Cerebellar nuclear complex (tissue), 1 donor: Measurements from ENCODE around the gene TTLL11.

Experiments
- DNase-seq, 2 experiments: peaks; one replicate each; lab custom pipeline; 2025; lab: John Stamatoyannopoulos, UW

The TTLL11 gene

GRCh38 chr9:122051351-122052321 is 41.5 kb downstream of the TTLL11 start:
- DNase-seq = no peak

GRCh38 chr9:122050167-122050566 is 42.9 kb downstream of the TTLL11 start:
- no peak for DNase-seq

GRCh38 chr9:122042056-122042455 is 51.1 kb downstream of the TTLL11 start:
- no peak for DNase-seq

DNA sequence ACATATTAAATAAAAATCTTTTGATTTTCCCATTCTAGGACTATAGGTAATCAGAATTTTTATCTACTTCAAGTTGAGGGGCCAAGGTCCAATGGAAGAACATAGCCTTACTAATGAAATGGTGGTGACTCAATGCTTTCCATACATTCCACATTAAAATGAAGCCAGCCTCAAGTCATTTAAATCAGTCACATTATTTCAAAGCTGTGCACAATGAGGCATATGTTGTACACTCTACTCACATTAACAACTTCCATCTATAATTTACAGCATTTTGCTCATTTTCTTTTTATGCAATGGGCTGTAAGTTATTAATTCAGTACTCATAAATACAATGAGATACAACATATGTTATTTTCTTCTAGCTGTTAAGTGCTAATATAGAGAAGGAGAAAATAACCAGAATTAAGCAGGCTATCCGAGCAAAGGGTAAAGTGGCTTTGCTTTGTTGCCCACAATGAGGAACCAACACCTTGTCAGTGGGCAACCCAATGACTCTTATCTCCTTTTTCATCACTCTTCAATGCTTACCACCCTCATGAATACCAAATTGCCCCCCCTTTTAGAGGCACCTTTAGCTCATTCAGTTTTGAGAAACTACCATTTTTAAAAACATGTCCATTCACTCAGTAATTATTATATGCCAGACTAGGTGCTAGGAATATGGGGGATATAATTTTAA is 52.4 kb downstream of the TTLL11 start:
- no peak for DNase-seq

GRCh38 chr9:122039234-122039633 is 53.9 kb downstream of the TTLL11 start:
- no peak for DNase-seq

DNA sequence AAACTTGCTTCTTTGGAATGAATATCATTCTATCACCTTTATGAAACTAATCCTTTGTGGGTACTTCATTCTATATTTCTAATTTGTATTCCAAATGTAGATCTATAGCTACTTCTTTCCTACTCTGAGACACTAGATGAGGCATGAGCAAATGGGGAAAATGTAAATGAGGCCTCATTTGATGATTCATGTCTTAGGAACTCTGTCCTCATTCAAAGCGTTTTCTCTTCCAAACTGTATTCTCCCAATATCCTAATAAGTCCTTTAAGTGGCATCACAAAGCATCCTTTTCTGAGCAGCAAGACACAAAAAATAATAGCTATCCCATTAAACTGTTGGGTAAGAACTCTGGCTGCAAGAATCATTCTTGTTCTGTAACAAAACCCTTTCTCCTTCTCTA is 56.1 kb downstream of the TTLL11 start:
- no peak for DNase-seq

DNA sequence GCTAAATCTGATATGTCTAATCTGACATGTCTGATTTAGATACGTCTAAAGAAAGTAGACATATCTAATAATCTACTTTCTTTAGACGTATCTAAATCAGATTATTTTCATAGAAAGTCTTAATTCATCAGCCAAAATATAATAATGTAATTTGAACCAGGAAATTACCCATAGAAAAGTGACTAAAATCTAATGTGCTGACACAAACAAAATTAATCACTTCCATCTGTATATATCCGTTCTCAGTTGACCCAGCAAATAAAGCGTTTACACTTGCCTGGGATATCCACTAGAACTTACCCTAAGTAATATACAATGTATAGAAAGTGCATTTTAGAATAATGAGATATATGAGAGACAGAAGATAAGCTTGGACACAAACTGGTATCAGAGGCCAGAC is 56.7 kb downstream of the TTLL11 start:
- no peak for DNase-seq

- no peak for DNase-seq
Measured at GRCh38 chr9:122033775-122034373, 59.2 kb downstream of the TTLL11 start.

DNA sequence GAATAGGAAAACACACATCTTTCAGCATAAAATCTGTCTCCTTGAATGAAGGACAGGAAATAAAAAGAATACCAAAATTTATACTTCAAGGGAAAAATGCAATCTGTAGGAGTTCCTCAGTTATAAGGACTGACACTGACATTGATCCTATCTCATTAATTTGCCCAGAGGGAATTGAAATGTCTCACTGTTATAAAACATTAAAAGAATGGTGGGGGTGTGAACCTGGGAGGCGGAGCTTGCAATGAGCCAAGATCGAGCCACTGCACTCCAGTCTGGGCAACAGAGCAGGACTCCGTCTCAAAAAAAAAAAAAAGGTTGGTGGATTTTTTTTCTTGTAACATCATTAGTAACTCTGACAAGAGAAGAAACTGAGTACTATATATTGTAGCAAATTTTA is 60.8 kb downstream of the TTLL11 start:
- no peak for DNase-seq

GRCh38 chr9:122031776-122032175 is 61.3 kb downstream of the TTLL11 start:
- no peak for DNase-seq

- DNase-seq = no peak
Measured at GRCh38 chr9:122031157-122031556, 62.0 kb downstream of the TTLL11 start.

- no peak for DNase-seq
Measured at GRCh38 chr9:122030357-122030756, 62.8 kb downstream of the TTLL11 start.

GRCh38 chr9:122029898-122030297 is 63.2 kb downstream of the TTLL11 start:
- no peak for DNase-seq

DNA sequence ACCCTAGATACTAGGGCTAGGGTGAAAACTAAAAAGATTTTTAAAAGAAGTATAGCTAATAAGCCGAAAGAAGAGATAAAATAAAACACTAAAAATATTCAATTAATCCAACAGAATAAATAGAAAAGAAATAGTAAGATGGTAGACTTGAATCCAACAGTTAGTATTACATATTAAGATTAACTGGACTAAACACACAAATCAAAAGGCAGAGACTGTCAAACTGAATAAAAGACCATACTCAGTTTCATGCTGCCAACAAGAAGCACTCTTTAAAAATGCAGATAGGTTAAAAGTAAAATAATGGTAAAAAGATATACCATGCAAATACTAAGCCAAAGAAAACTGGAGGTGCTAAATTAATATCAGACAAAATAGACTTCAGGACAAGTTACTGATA is 65.0 kb downstream of the TTLL11 start:
- no peak for DNase-seq

- DNase-seq = no peak
Measured at GRCh38 chr9:122020398-122020797, 72.7 kb downstream of the TTLL11 start.

DNA sequence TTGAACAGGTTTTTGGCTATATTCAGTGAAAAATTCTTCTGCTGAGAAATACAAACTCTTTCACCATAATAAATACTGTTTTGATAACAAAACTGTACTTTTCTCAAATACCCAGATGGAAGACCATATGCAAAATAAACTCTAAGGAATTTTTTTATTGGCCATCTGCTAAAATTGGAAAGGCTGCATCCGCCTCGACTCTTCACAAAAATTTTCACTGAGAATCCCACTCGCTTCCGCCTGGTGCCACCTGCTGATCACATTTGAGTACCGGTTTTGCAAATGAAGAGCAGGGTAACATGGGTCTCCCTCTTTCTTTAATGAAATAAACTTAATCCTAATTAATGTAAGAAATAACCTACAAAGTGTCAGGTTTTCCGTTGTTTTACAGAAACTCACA is 76.4 kb downstream of the TTLL11 start:
- peak in 1 of 2 experiments; percentile 58 for DNase-seq

GRCh38 chr9:122016309-122016708 is 76.8 kb downstream of the TTLL11 start:
- no peak for DNase-seq

DNA sequence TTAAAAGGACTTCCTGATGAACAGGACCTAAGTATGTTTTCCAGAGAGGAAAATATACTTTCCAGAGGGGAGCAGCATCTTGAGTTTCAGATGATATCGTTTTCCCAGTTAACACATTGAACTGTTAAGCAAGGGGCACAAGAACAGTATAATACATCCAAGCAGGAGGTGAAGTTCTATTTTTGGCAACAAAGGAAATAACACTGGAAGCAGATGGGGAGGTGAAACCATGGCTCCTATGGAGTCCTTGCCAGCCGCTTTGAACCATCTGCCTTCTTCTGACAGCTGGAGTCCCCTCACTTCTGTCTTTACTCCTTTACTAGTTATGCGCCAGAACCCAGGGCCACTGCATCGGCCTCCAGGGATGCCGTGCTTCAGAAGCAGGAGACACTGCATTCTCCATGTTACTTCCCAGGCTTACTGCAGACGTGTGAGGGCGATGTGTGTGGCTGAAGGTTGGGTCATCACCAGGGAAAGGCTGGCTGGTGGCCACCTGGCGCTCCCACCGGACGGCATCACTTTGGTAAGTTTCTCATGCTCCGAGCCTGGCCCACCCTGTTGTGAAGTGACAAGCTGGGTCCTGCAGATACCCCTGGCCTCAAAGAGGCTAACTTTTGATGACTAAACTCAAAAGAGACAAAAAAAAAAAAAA is 77.8 kb downstream of the TTLL11 start:
- DNase-seq = no peak

GRCh38 chr9:122011818-122012498 is 81.2 kb downstream of the TTLL11 start:
- DNase-seq = no peak

GRCh38 chr9:122008559-122008958 is 84.5 kb downstream of the TTLL11 start:
- no peak for DNase-seq

DNA sequence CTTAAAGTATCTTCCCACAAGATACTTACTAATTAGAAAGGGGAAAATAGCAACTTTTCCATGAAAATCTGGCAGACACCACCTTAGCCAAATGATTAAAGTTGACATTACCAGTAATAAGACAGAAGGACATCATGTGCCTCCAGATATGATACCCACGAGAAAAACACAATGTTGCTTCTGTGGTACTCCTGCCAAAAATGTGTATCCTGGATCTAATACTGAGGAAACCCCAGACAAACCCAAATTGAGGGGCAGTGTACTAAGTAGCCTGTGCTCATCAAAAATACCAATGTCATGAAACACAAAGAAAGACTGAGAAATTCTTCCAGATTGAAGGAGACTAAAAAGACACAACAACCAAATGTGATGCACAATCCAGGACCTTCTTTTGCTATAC is 85.3 kb downstream of the TTLL11 start:
- DNase-seq = no peak

GRCh38 chr9:122005597-122005996 is 87.5 kb downstream of the TTLL11 start:
- no peak for DNase-seq
